ENCODE data around the gene FUT2.

- no peak for TF ChIP-seq CTCF (IDR thresholded peaks at IDR 0.05)
- TF ChIP-seq POLR2A (IDR thresholded peaks at IDR 0.05) = no peak
Observed at GRCh38 chr19:48687776-48688175, 8.0 kb upstream of the FUT2 start.
